Measurements from ENCODE around the gene MRPL33.

Gene MRPL33

GRCh38 chr2:27735263-27735904 lies 36.1 kb upstream of the MRPL33 start:
- TF ChIP-seq CTCF (IDR thresholded peaks at IDR 0.05): no peak
- H3K4me3 ChIP-seq: peak overlapping the region; percentile 71
- H3K27ac ChIP-seq: peak overlapping the region; percentile 76 to 81
- DNase-seq (ENCODE audit: low spot score): peak; percentile 89

- H3K4me3 ChIP-seq: peak overlapping the region; percentile 71
- no peak for TF ChIP-seq CTCF (IDR thresholded peaks at IDR 0.05)
- peak overlapping the region; percentile 76 to 81 for H3K27ac ChIP-seq
- no peak for DNase-seq (ENCODE audit: low spot score)
Observed at GRCh38 chr2:27736031-27736889, 35.3 kb upstream of the MRPL33 start.

- Histone ChIP-seq H3K27ac (peak overlapping the region in 1 of 2 donors; percentile 81), H3K4me3 (no peak overlapping the region)
- no peak for DNase-seq (ENCODE audit: low spot score)
- no peak for TF ChIP-seq CTCF (IDR thresholded peaks at IDR 0.05)
Observed at GRCh38 chr2:27736890-27737204, 34.7 kb upstream of the MRPL33 start.

- Histone ChIP-seq H3K4me3 (no peak overlapping the region), H3K27ac (peak overlapping the region in 1 of 2 donors; percentile 81)
- DNase-seq (ENCODE audit: low spot score): no peak
- TF ChIP-seq CTCF (IDR thresholded peaks at IDR 0.05): no peak
Observed at GRCh38 chr2:27737676-27738348, 33.7 kb upstream of the MRPL33 start.

GRCh38 chr2:27738349-27739057 lies 33.0 kb upstream of the MRPL33 start:
- no peak for DNase-seq (ENCODE audit: low spot score)
- Histone ChIP-seq H3K4me3 (no peak overlapping the region), H3K27ac (peak overlapping the region in 1 of 2 donors; percentile 81)
- TF ChIP-seq CTCF (IDR thresholded peaks at IDR 0.05): no peak

- no peak for DNase-seq (ENCODE audit: low spot score)
- H3K4me3 ChIP-seq: no peak overlapping the region
- H3K27ac ChIP-seq: no peak overlapping the region
- TF ChIP-seq CTCF (IDR thresholded peaks at IDR 0.05): no peak
Observed at GRCh38 chr2:27739058-27739373, 32.5 kb upstream of the MRPL33 start.
